Measurements from ENCODE around the gene RASL12. TPM values are rescaled to one million over a fixed set of nuclear protein-coding genes. Genes with fewer than 3 reads are reported as not detected.
"Not testable (repeated sequence)": the region's sequence is repeated elsewhere in the genome, so short reads cannot be mapped to it uniquely, and the experiment has no call there.

The RASL12 gene
- total RNA-seq, 1 experiment from 2014 or later: 0.12 TPM

GRCh38 chr15:65096481-65097385 is 28.9 kb upstream of the RASL12 start:
- no TSS peak for BruUV-seq (replicated peaks)
- intact Hi-C loops (cut with micrococcal nuclease; ENCODE audit: unreplicated experiment): no loop called here
- Mint-ChIP-seq H3K27ac (ENCODE audit: unreplicated experiment) (no peak overlapping the region), H3K27me3 (ENCODE audit: unreplicated experiment) (no peaks in the 10 kb centered on the region), H3K4me3 (ENCODE audit: low read depth, unreplicated experiment) (no peak overlapping the region), H3K4me1 (ENCODE audit: low read depth, unreplicated experiment) (no peaks in the 10 kb centered on the region), H3K9me3 (ENCODE audit: low read depth, unreplicated experiment) (no peaks in the 10 kb centered on the region), H3K36me3 (ENCODE audit: insufficient read depth, unreplicated experiment) (peaks cover 21% of the 10 kb centered on the region)
- no peak for DNase-seq
- CTCF ChIA-PET: no interaction called here
- TF ChIP-seq CTCF (IDR thresholded peaks at IDR 0.05; ENCODE audit: unreplicated experiment): no peak

- no peaks in the 10 kb centered on the region for H3K27me3 Mint-ChIP-seq (ENCODE audit: unreplicated experiment)
- intact Hi-C loops (cut with micrococcal nuclease; ENCODE audit: unreplicated experiment): no loop called here
- H3K36me3 Mint-ChIP-seq (ENCODE audit: insufficient read depth, unreplicated experiment): peaks cover 14% of the 10 kb centered on the region
- DNase-seq: no peak
- no peaks in the 10 kb centered on the region for H3K9me3 Mint-ChIP-seq (ENCODE audit: low read depth, unreplicated experiment)
- no peak for TF ChIP-seq CTCF (IDR thresholded peaks at IDR 0.05; ENCODE audit: unreplicated experiment)
- BruUV-seq (replicated peaks): no TSS peak
- no peak overlapping the region for H3K4me3 Mint-ChIP-seq (ENCODE audit: low read depth, unreplicated experiment)
- CTCF ChIA-PET: interaction anchor here (1.1 kb wide), 1 partner anchor 10 kb away, joined by 3 read pairs; no protein-coding TSS in a partner anchor
- no peak overlapping the region for H3K27ac Mint-ChIP-seq (ENCODE audit: unreplicated experiment)
- no peaks in the 10 kb centered on the region for H3K4me1 Mint-ChIP-seq (ENCODE audit: low read depth, unreplicated experiment)
Measured at GRCh38 chr15:65095747-65096104, 27.9 kb upstream of the RASL12 start.

GRCh38 chr15:65095011-65095746 is 27.4 kb upstream of the RASL12 start:
- intact Hi-C loops (cut with micrococcal nuclease; ENCODE audit: unreplicated experiment): no loop called here
- CTCF ChIA-PET: interaction anchor here (1.1 kb wide), 1 partner anchor 11 kb away, joined by 3 read pairs; no protein-coding TSS in a partner anchor
- TF ChIP-seq CTCF (IDR thresholded peaks at IDR 0.05; ENCODE audit: unreplicated experiment): no peak
- no peak overlapping the region for H3K4me3 Mint-ChIP-seq (ENCODE audit: low read depth, unreplicated experiment)
- no TSS peak for BruUV-seq (replicated peaks)
- no peaks in the 10 kb centered on the region for H3K4me1 Mint-ChIP-seq (ENCODE audit: low read depth, unreplicated experiment)
- no peak for DNase-seq
- peaks cover 10% of the 10 kb centered on the region for H3K36me3 Mint-ChIP-seq (ENCODE audit: insufficient read depth, unreplicated experiment)
- H3K27ac Mint-ChIP-seq (ENCODE audit: unreplicated experiment): peak overlapping the region; percentile 12
- H3K9me3 Mint-ChIP-seq (ENCODE audit: low read depth, unreplicated experiment): no peaks in the 10 kb centered on the region
- H3K27me3 Mint-ChIP-seq (ENCODE audit: unreplicated experiment): no peaks in the 10 kb centered on the region

GRCh38 chr15:65094294-65094995 is 26.7 kb upstream of the RASL12 start:
- no peaks in the 10 kb centered on the region for H3K27me3 Mint-ChIP-seq (ENCODE audit: unreplicated experiment)
- TF ChIP-seq CTCF (IDR thresholded peaks at IDR 0.05; ENCODE audit: unreplicated experiment): no peak
- H3K27ac Mint-ChIP-seq (ENCODE audit: unreplicated experiment): no peak overlapping the region
- peaks cover under 1% of the 10 kb centered on the region for H3K4me1 Mint-ChIP-seq (ENCODE audit: low read depth, unreplicated experiment)
- no peak overlapping the region for H3K4me3 Mint-ChIP-seq (ENCODE audit: low read depth, unreplicated experiment)
- H3K36me3 Mint-ChIP-seq (ENCODE audit: insufficient read depth, unreplicated experiment): peaks cover 7% of the 10 kb centered on the region
- intact Hi-C loops (cut with micrococcal nuclease; ENCODE audit: unreplicated experiment): no loop called here
- no peak for DNase-seq
- CTCF ChIA-PET: interaction anchor here (1.1 kb wide), 1 partner anchor 11 kb away, joined by 3 read pairs; no protein-coding TSS in a partner anchor
- no peaks in the 10 kb centered on the region for H3K9me3 Mint-ChIP-seq (ENCODE audit: low read depth, unreplicated experiment)
- BruUV-seq (replicated peaks): no TSS peak

- H3K9me3 Mint-ChIP-seq (ENCODE audit: low read depth, unreplicated experiment); H3K4me3 Mint-ChIP-seq (ENCODE audit: low read depth, unreplicated experiment); intact Hi-C loops (cut with micrococcal nuclease; ENCODE audit: unreplicated experiment); H3K27me3 Mint-ChIP-seq (ENCODE audit: unreplicated experiment); CTCF ChIA-PET; H3K4me1 Mint-ChIP-seq (ENCODE audit: low read depth, unreplicated experiment); BruUV-seq (replicated peaks); H3K27ac Mint-ChIP-seq (ENCODE audit: unreplicated experiment); H3K36me3 Mint-ChIP-seq (ENCODE audit: insufficient read depth, unreplicated experiment); DNase-seq: not testable (repeated sequence)
Measured at GRCh38 chr15:65093793-65094170, 26.0 kb upstream of the RASL12 start.

Data from Calu3 (cell line).